ENCODE data around the gene UBA52. TPM values are rescaled to one million over a fixed set of nuclear protein-coding genes. Genes with fewer than 3 reads are reported as not detected.

UBA52 gene
- total and polyA plus RNA-seq, 10 of the 15 experiments (the other 5 are each of a cell fraction or from before 2014, with no cell fraction given), result 1,131 to 2,392 (median 1,645) TPM

DNA sequence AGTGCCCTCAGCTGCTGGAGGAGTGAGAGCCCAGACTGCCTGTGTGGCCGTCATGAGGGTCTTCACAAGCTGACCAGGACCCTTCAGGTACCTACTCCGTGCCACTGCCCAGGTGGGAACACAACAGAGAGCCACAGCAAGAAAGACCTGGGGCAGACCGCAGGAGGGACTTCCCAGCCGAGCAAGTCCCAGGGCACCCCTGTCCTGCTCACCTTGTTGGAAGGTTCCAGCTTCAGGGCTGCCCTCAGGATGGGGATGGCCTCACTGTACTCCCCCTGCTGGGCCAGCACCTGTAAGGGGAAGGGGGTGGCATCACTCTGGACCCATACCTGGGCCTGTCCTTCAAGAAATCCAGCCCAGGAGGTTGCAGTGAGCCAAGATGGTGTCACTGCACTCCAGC is 38.6 kb upstream of the UBA52 start (continued):
- TF ChIP-seq NFIC (IDR thresholded peaks at IDR 0.05; ENCODE audit: low read depth, low read length) (no peak), CREM (IDR thresholded peaks at IDR 0.05; ENCODE audit: low read depth) (no peak), SIX5 (IDR thresholded peaks at IDR 0.05; ENCODE audit: low read depth, low read length, severe bottlenecking) (no peak)

DNA sequence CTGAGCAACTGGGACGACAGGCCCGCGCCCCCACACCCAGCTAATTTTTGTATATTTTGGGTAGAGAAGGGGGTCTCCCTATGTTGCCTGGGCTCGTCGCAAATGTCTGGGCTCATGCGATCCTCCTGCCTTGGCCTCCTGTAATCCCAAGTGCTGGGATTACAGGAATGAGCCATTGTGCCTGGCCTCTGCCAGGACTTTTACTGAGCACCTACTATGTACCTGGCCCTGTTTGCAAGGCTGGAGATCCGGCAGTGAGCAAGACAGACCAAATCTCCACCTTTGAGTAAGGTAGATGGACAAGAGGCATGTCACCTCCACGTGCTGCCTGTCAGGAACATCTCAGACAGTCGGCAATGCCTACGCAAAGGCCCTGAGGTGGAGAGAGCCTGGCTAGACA is 35.2 kb upstream of the UBA52 start:
- WGBS (ENCODE audit: insufficient coverage, insufficient replicate concordance, low lambda C conversion rate, missing lambda C conversion rate), result 95% methylated on average over 10 of the region's 10 CpGs
- ChIA-PET POLR2A (no interaction called here), CTCF (no interaction called here), RAD21 (ENCODE audit: unreplicated experiment) (no interaction called here), SMC1A (ENCODE audit: uncharacterized antibody, unreplicated experiment) (no interaction called here)
- Histone ChIP-seq H3K4me2 (ENCODE audit: control insufficient read depth, insufficient read depth) (no peak overlapping the region), H3K9ac (ENCODE audit: control insufficient read depth, insufficient read depth, low read length) (no peak overlapping the region), H3K36me3 (ENCODE audit: control insufficient read depth in 2 of 2, insufficient read depth in 2 of 2, low read length in 1 of 2) (peaks cover 8 to 35% of the 10 kb centered on the region in 2 experiments; a peak in 3 of 4 replicates), H3K4me1 (ENCODE audit: control insufficient read depth, insufficient read depth, low read length) (no peaks in the 10 kb centered on the region), H3K27ac (ENCODE audit: control insufficient read depth, insufficient read depth) (no peak overlapping the region), H2AFZ (ENCODE audit: control insufficient read depth, low read depth, low read length) (no peak overlapping the region), H3K4me3 (no peak overlapping the region), H4K20me1 (ENCODE audit: control insufficient read depth, insufficient read depth) (no peaks in the 10 kb centered on the region), H3K9me3 (replicated peaks; ENCODE audit: control insufficient read depth, insufficient read depth, low read length) (no peaks in the 10 kb centered on the region), H3K79me2 (ENCODE audit: control insufficient read depth, insufficient read depth, low read length) (peaks cover 1% of the 10 kb centered on the region), H3K27me3 (replicated peaks in 1 of 2; ENCODE audit: control insufficient read depth in 2 of 2, insufficient read depth in 2 of 2, low read length in 1 of 2) (no peaks in the 10 kb centered on the region)
- no peak for DNase-seq (ENCODE audit: low read depth, low spot score)
- in situ Hi-C loops (cut with MboI), result no loop called here
- TF ChIP-seq CHD4 (IDR thresholded peaks at IDR 0.05) (no peak), STAT3 (IDR thresholded peaks at IDR 0.05; ENCODE audit: low read depth, low read length) (no peak), EED (IDR thresholded peaks at IDR 0.05; ENCODE audit: low read depth) (no peak), MEF2B (IDR thresholded peaks at IDR 0.05; ENCODE audit: partially characterized antibody, poor library complexity, severe bottlenecking) (no peak), POLR2AphosphoS2 (IDR thresholded peaks at IDR 0.05; ENCODE audit: low read depth, low read length) (no peak), GATAD2B (conservative IDR thresholded peaks at IDR 0.05; ENCODE audit: low read depth) (no peak), ZNF622 (IDR thresholded peaks at IDR 0.05) (no peak), CBX5 (IDR thresholded peaks at IDR 0.05; ENCODE audit: low read depth) (no peak), ZNF217 (IDR thresholded peaks at IDR 0.05) (no peak), POU2F2 (IDR thresholded peaks at IDR 0.05; ENCODE audit: borderline replicate concordance, low read depth, low read length) (no peak), RFX5 (IDR thresholded peaks at IDR 0.05; ENCODE audit: low read depth, low read length) (no peak), RBBP5 (conservative IDR thresholded peaks at IDR 0.05) (no peak), JUND (IDR thresholded peaks at IDR 0.05; ENCODE audit: low read depth, low read length) (no peak)
- TF ChIP-seq, protein P1, sequence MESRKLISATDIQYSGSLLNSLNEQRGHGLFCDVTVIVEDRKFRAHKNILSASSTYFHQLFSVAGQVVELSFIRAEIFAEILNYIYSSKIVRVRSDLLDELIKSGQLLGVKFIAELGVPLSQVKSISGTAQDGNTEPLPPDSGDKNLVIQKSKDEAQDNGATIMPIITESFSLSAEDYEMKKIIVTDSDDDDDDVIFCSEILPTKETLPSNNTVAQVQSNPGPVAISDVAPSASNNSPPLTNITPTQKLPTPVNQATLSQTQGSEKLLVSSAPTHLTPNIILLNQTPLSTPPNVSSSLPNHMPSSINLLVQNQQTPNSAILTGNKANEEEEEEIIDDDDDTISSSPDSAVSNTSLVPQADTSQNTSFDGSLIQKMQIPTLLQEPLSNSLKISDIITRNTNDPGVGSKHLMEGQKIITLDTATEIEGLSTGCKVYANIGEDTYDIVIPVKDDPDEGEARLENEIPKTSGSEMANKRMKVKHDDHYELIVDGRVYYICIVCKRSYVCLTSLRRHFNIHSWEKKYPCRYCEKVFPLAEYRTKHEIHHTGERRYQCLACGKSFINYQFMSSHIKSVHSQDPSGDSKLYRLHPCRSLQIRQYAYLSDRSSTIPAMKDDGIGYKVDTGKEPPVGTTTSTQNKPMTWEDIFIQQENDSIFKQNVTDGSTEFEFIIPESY (IDR thresholded peaks at IDR 0.05), result no peak
- TF ChIP-seq, protein P2, sequence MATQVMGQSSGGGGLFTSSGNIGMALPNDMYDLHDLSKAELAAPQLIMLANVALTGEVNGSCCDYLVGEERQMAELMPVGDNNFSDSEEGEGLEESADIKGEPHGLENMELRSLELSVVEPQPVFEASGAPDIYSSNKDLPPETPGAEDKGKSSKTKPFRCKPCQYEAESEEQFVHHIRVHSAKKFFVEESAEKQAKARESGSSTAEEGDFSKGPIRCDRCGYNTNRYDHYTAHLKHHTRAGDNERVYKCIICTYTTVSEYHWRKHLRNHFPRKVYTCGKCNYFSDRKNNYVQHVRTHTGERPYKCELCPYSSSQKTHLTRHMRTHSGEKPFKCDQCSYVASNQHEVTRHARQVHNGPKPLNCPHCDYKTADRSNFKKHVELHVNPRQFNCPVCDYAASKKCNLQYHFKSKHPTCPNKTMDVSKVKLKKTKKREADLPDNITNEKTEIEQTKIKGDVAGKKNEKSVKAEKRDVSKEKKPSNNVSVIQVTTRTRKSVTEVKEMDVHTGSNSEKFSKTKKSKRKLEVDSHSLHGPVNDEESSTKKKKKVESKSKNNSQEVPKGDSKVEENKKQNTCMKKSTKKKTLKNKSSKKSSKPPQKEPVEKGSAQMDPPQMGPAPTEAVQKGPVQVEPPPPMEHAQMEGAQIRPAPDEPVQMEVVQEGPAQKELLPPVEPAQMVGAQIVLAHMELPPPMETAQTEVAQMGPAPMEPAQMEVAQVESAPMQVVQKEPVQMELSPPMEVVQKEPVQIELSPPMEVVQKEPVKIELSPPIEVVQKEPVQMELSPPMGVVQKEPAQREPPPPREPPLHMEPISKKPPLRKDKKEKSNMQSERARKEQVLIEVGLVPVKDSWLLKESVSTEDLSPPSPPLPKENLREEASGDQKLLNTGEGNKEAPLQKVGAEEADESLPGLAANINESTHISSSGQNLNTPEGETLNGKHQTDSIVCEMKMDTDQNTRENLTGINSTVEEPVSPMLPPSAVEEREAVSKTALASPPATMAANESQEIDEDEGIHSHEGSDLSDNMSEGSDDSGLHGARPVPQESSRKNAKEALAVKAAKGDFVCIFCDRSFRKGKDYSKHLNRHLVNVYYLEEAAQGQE (IDR thresholded peaks at IDR 0.05; ENCODE audit: low read depth, low read length), result no peak
- ATAC-seq, result no peak
- FAIRE-seq, result no peak
- intact Hi-C loops (cut with micrococcal nuclease; ENCODE audit: unreplicated experiment), result no loop called here
- BruUV-seq (replicated peaks), result no TSS peak
